ENCODE data around the gene PDE4A. TPM values are rescaled to one million over a fixed set of nuclear protein-coding genes. Genes with fewer than 3 reads are reported as not detected.

PDE4A gene
- total RNA-seq, 1 experiment from 2014 or later = 3.7 TPM

DNA sequence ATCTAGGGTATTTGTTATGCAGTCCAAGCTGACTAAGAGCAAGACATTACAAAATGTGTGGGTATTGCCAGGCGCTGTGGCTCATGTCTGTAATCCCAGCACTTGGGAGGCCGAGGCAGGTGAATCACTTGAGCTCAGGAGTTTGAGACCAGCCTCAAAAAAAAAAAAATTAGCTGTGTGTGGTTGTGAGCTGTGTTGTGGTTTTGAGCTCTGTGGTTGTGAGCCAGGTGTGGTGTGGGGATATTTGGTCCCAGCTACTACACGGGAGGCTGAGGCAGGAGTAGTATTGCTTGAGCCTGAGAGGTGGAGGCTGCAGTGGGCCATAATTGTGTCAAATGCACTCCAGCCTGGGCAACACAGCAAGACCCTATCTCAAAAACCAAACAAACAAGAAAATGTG lies 88.4 kb downstream of the PDE4A start:
- CTCF ChIA-PET = interaction anchor here (0.5 to 0.7 kb wide), 2 partner anchors 15 to 56 kb away, joined by 3 read pairs; no protein-coding TSS in a partner anchor
- intact Hi-C loops (cut with micrococcal nuclease; ENCODE audit: unreplicated experiment) = no loop called here
- Mint-ChIP-seq H3K36me3 (ENCODE audit: insufficient read depth, unreplicated experiment) (peaks cover 1% of the 10 kb centered on the region), H3K4me1 (ENCODE audit: low read depth, unreplicated experiment) (no peaks in the 10 kb centered on the region), H3K27ac (ENCODE audit: unreplicated experiment) (no peak overlapping the region), H3K27me3 (ENCODE audit: insufficient read depth, unreplicated experiment) (no peaks in the 10 kb centered on the region), H3K9me3 (ENCODE audit: unreplicated experiment) (no peaks in the 10 kb centered on the region), H3K4me3 (ENCODE audit: unreplicated experiment) (no peak overlapping the region)
- Histone ChIP-seq H3K4me3 (ENCODE audit: low read depth, low read length) (no peak overlapping the region), H3K4me1 (peaks cover 7% of the 10 kb centered on the region; the same call in 1 of the 2 replicates), H3K27me3 (replicated peaks; ENCODE audit: control insufficient read depth, insufficient read depth, low read length) (no peaks in the 10 kb centered on the region), H3K9me3 (no peaks in the 10 kb centered on the region), H3K36me3 (ENCODE audit: control insufficient read depth, insufficient read depth, low read length) (no peaks in the 10 kb centered on the region)
- DNase-seq = no peak
- no peak for TF ChIP-seq CTCF (IDR thresholded peaks at IDR 0.05; ENCODE audit: insufficient read depth in 1 of 2, low read depth in 1 of 2, low read length in 1 of 2, severe bottlenecking in 1 of 2, unreplicated experiment in 1 of 2)
- POLR2A ChIA-PET = no interaction called here
- BruUV-seq (replicated peaks) = no TSS peak

- Mint-ChIP-seq H3K9me3 (ENCODE audit: unreplicated experiment) (no peaks in the 10 kb centered on the region), H3K36me3 (ENCODE audit: insufficient read depth, unreplicated experiment) (no peaks in the 10 kb centered on the region), H3K4me1 (ENCODE audit: low read depth, unreplicated experiment) (no peaks in the 10 kb centered on the region), H3K27ac (ENCODE audit: unreplicated experiment) (no peak overlapping the region), H3K4me3 (ENCODE audit: unreplicated experiment) (no peak overlapping the region), H3K27me3 (ENCODE audit: insufficient read depth, unreplicated experiment) (no peaks in the 10 kb centered on the region)
- ChIA-PET POLR2A (no interaction called here), CTCF (interaction anchor here (0.6 to 1.0 kb wide), 4 partner anchors 13 to 207 kb away, joined by 3 to 7 read pairs (median 4); no protein-coding TSS in a partner anchor)
- H3K9me3 ChIP-seq = no peaks in the 10 kb centered on the region
- peak; percentile 78 for TF ChIP-seq CTCF (IDR thresholded peaks at IDR 0.05; ENCODE audit: insufficient read depth in 1 of 2, low read depth in 1 of 2, low read length in 1 of 2, severe bottlenecking in 1 of 2, unreplicated experiment in 1 of 2)
- intact Hi-C loops (cut with micrococcal nuclease; ENCODE audit: unreplicated experiment) = no loop called here
- H3K27me3 ChIP-seq (replicated peaks; ENCODE audit: control insufficient read depth, insufficient read depth, low read length) = no peaks in the 10 kb centered on the region
- BruUV-seq (replicated peaks) = no TSS peak
- peak in 1 of 2 experiments; percentile 62 for DNase-seq
- H3K36me3 ChIP-seq (ENCODE audit: control insufficient read depth, insufficient read depth, low read length) = no peaks in the 10 kb centered on the region
- no peak overlapping the region for H3K4me3 ChIP-seq (ENCODE audit: low read depth, low read length)
- H3K4me1 ChIP-seq = peaks cover 7% of the 10 kb centered on the region; the same call in 1 of the 2 replicates
Observed at GRCh38 chr19:10510301-10510802, 90.0 kb downstream of the PDE4A start.

DNA sequence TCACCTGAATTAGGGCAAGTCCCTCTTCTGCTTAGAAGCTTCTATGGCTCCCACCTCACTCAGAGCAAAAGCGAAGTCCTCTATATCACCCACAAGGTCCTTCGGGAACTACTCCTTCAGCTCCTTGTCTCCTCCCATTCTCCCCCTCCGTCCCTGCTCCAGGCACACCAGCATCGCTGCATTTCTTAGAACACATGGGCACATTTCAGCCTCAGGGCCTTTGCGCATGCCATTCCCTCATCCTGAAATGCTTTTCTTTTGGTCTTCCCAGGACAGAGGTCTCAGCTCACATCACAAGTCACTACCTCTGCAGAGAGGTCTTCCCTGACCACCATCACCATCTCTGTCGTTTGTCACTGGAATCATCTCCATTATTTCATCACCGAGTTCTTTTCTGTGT lies 92.9 kb downstream of the PDE4A start:
- POLR2A ChIA-PET = no interaction called here
- H3K36me3 Mint-ChIP-seq (ENCODE audit: insufficient read depth, unreplicated experiment) = no peaks in the 10 kb centered on the region
- H3K4me3 Mint-ChIP-seq (ENCODE audit: unreplicated experiment) = no peak overlapping the region
- intact Hi-C loops (cut with micrococcal nuclease; ENCODE audit: unreplicated experiment) = no loop called here
- peaks cover 8% of the 10 kb centered on the region for H3K4me1 ChIP-seq
- BruUV-seq (replicated peaks) = no TSS peak
- no peaks in the 10 kb centered on the region for H3K9me3 ChIP-seq
- no peak overlapping the region for H3K4me3 ChIP-seq (ENCODE audit: low read depth, low read length)
- CTCF ChIA-PET = no interaction called here
- TF ChIP-seq CTCF (IDR thresholded peaks at IDR 0.05; ENCODE audit: insufficient read depth in 1 of 2, low read depth in 1 of 2, low read length in 1 of 2, severe bottlenecking in 1 of 2, unreplicated experiment in 1 of 2) = no peak
- H3K4me1 Mint-ChIP-seq (ENCODE audit: low read depth, unreplicated experiment) = peaks cover 3% of the 10 kb centered on the region
- no peaks in the 10 kb centered on the region for H3K27me3 ChIP-seq (replicated peaks; ENCODE audit: control insufficient read depth, insufficient read depth, low read length)
- no peaks in the 10 kb centered on the region for H3K9me3 Mint-ChIP-seq (ENCODE audit: unreplicated experiment)
- H3K27ac Mint-ChIP-seq (ENCODE audit: unreplicated experiment) = no peak overlapping the region
- no peaks in the 10 kb centered on the region for H3K27me3 Mint-ChIP-seq (ENCODE audit: insufficient read depth, unreplicated experiment)
- no peak for DNase-seq
- H3K36me3 ChIP-seq (ENCODE audit: control insufficient read depth, insufficient read depth, low read length) = no peaks in the 10 kb centered on the region
